K562 (cell line): Measurements from ENCODE around the gene SNRPD2. TPM values are rescaled to one million over a fixed set of nuclear protein-coding genes. Genes with fewer than 3 reads are reported as not detected.

Source experiments
- ATAC-seq: fragments of 200-7000 bp; cut with Tn5 transposase; 3 replicates; pipeline ENCODE4 v1.9.1; 2020; ENCODE audit warnings: moderate library complexity
- BruUV-seq: library from RNA; stranded (reverse); fragments of 400-500 nt; replicated peaks from 2 replicates; lab custom pipeline; 2021; lab: Mats Ljungman, UMichigan
- CTCF ChIA-PET: fragments of 300-600 bp; formaldehyde crosslinking; extraction: SDS; loops from one replicate; lab custom pipeline; 2021; ENCODE audit warnings: low intra/inter-chr PET ratio; lab: Yijun Ruan, JAX
- POLR2A ChIA-PET: fragments of 300-600, 350-650 bp; sonication (Branson Sonifier 250); formaldehyde crosslinking; extraction: SDS; loops from one replicate; lab custom pipeline; 2021; ENCODE audit warnings: antibody characterized with exemption, inconsistent platforms; lab: Yijun Ruan, JAX
- DNase-seq, 4 experiments: peaks; one replicate each; pipeline versions ENCODE4 v3.0.0 to v3.0.0-alpha.2; 2011 to 2018; ENCODE audit warnings: low spot score in 3 of 4, mixed read lengths in 3 of 4; ENCODE audit errors: extremely low read depth in 1 of 4
- FAIRE-seq: peaks from 2 replicates; lab custom pipeline; 2011; peaks lifted over from hg19 to GRCh38; lab: Jason Lieb, UNC
- H2AFZ ChIP-seq: 2 replicates; pipeline ENCODE4 v1.6.0; 2011; ENCODE audit warnings: low read depth, low read length, control low read depth, inconsistent platforms
- H3K27ac ChIP-seq: fragments of 200-600 bp; 3 replicates; pipeline ENCODE4 v1.8.0; 2011; ENCODE audit warnings: low read depth, mild to moderate bottlenecking, control low read depth, inconsistent platforms, low read length, moderate library complexity, mixed read lengths; ENCODE audit errors: extremely low read depth
- H3K27me3 ChIP-seq, 2 experiments: fragments of 300-600 bp in 1 of 2; 2 replicates in 1 of 2; 3 replicates in 1 of 2; pipeline versions ENCODE4 v1.6.0 to v1.8.0; 2011; ENCODE audit warnings: inconsistent platforms in 2 of 2, low read length in 2 of 2, mild to moderate bottlenecking in 1 of 2, mixed read lengths in 1 of 2, moderate library complexity in 1 of 2; ENCODE audit not compliant: control insufficient read depth in 2 of 2, insufficient read depth in 2 of 2
- H3K36me3 ChIP-seq: fragments of 300-600 bp; 3 replicates; pipeline ENCODE4 v1.8.0; 2011; ENCODE audit warnings: mild to moderate bottlenecking, low read length, inconsistent platforms; ENCODE audit not compliant: control insufficient read depth, insufficient read depth
- H3K4me1 ChIP-seq, 2 experiments: fragments of 200-600 bp in 1 of 2; replicated peaks in 1 of 2; 2 replicates in 1 of 2; 3 replicates in 1 of 2; pipeline versions ENCODE4 v1.5.1 to v1.8.0; 2011; ENCODE audit warnings: inconsistent platforms in 2 of 2, low read length in 2 of 2, mild to moderate bottlenecking in 1 of 2, mixed read lengths in 1 of 2, moderate library complexity in 1 of 2; ENCODE audit not compliant: control insufficient read depth in 2 of 2, insufficient read depth in 2 of 2
- H3K4me2 ChIP-seq: 2 replicates; pipeline ENCODE4 v1.6.1; 2011; ENCODE audit warnings: low read length, control low read depth, inconsistent platforms, mixed read lengths; ENCODE audit not compliant: insufficient read depth
- H3K4me3 ChIP-seq: fragments of 200-600 bp; sonication (generic), shearing (Covaris generic); 2 replicates; pipeline ENCODE4 v1.5.1; 2016; ENCODE audit warnings: control low read depth, inconsistent platforms
- H3K79me2 ChIP-seq: fragments of 200-600 bp; 3 replicates; pipeline ENCODE4 v1.8.0; 2011; ENCODE audit warnings: low read length, inconsistent platforms; ENCODE audit not compliant: control insufficient read depth, insufficient read depth
- H3K9ac ChIP-seq, 2 experiments: 2 replicates each; pipeline versions ENCODE4 v1.6.0 to v1.6.1; 2011; ENCODE audit warnings: low read depth in 2 of 2, low read length in 2 of 2, control low read depth in 1 of 2, inconsistent platforms in 1 of 2, mild to moderate bottlenecking in 1 of 2, mixed read lengths in 1 of 2; ENCODE audit not compliant: insufficient read depth in 1 of 2
- H3K9me1 ChIP-seq: one replicate; pipeline ENCODE4 v1.6.0; 2011; ENCODE audit warnings: inconsistent platforms, mild to moderate bottlenecking, low read length, moderate library complexity; ENCODE audit not compliant: control insufficient read depth, insufficient read depth
- H3K9me3 ChIP-seq: replicated peaks from 2 replicates; pipeline ENCODE4 v1.5.1; 2011; ENCODE audit warnings: low read depth, low read length, inconsistent platforms; ENCODE audit not compliant: control insufficient read depth, insufficient read depth
- H4K20me1 ChIP-seq: replicated peaks from 2 replicates; pipeline ENCODE4 v1.6.1; 2011; ENCODE audit warnings: low read length, inconsistent platforms, mixed read lengths; ENCODE audit not compliant: control insufficient read depth, insufficient read depth
- BCOR ChIP-seq: fragments of 450-650 bp; IDR thresholded peaks from 2 replicates; pipeline ENCODE4 v1.6.1; 2016
- EP400 ChIP-seq: fragments of 450-650 bp; IDR thresholded peaks from 2 replicates; pipeline ENCODE4 v1.6.1; 2017; ENCODE audit warnings: antibody characterized with exemption, mild to moderate bottlenecking, moderate library complexity
- ESRRA ChIP-seq: fragments of 450-650 bp; IDR thresholded peaks from 2 replicates; pipeline ENCODE4 v1.6.1; 2014; ENCODE audit warnings: low read depth, mild to moderate bottlenecking, moderate library complexity, borderline replicate concordance
- FOXA1 ChIP-seq: fragments of 450-650 bp; IDR thresholded peaks from 2 replicates; pipeline ENCODE4 v1.6.1; 2016; ENCODE audit warnings: mild to moderate bottlenecking, borderline replicate concordance
- FOXK2 ChIP-seq, 2 experiments: fragments of 450-650 bp; IDR thresholded peaks in 1 of 2; conservative IDR thresholded peaks in 1 of 2; 2 replicates each; pipeline ENCODE4 v1.6.1; 2016; ENCODE audit warnings: low read depth in 2 of 2, mild to moderate bottlenecking in 1 of 2
- FUS ChIP-seq: fragments of 200-400 bp; formaldehyde crosslinking; optimal IDR thresholded peaks from 2 replicates; pipeline ENCODE3; 2017; ENCODE audit warnings: low read depth, low read length
- GATAD2A ChIP-seq: fragments of 450-650 bp; IDR thresholded peaks from 2 replicates; pipeline ENCODE4 v1.6.1; 2017
- NCOR1 ChIP-seq: fragments of 450-650 bp; IDR thresholded peaks from 2 replicates; pipeline ENCODE4 v1.6.1; 2016; ENCODE audit warnings: mild to moderate bottlenecking, moderate library complexity
- RBM39 ChIP-seq: fragments of 200-400 bp; formaldehyde crosslinking; optimal IDR thresholded peaks from 2 replicates; pipeline ENCODE3; 2018; ENCODE audit warnings: low read depth, low read length
- RFX1 ChIP-seq: fragments of 450-650 bp; IDR thresholded peaks from 2 replicates; pipeline ENCODE4 v1.6.1; 2016; ENCODE audit warnings: mild to moderate bottlenecking, moderate library complexity
- SMARCA5 ChIP-seq: fragments of 450-650 bp; IDR thresholded peaks from 2 replicates; pipeline ENCODE4 v1.6.1; 2016
- SREBF2 ChIP-seq: sonication (generic); formaldehyde crosslinking; IDR thresholded peaks from 2 replicates; pipeline ENCODE4 v1.4.0; 2020; ENCODE audit warnings: mild to moderate bottlenecking, missing genetic modification reagents
- SRSF1 ChIP-seq: fragments of 200-400 bp; formaldehyde crosslinking; IDR thresholded peaks from 2 replicates; pipeline ENCODE4 v1.6.1; 2017; ENCODE audit warnings: mild to moderate bottlenecking, low read depth, low read length, moderate library complexity
- ZNF668 ChIP-seq: fragments of 250-450 bp; sonication (Bioruptor Pico); IDR thresholded peaks from 2 replicates; pipeline ENCODE4 v1.8.0; 2022; ENCODE audit warnings: mild to moderate bottlenecking, inconsistent platforms
- ZNF717 ChIP-seq: fragments of 250-450 bp; sonication (Bioruptor Pico); IDR thresholded peaks from 2 replicates; pipeline ENCODE4 v1.5.0; 2021
- WGBS: fragments of 100-300 bp; shearing (Covaris generic); methylation state at CpG from one replicate; pipeline ENCODE4 v1.1.6; 2016; ENCODE audit warnings: low coverage, mixed read lengths; ENCODE audit not compliant: insufficient coverage; ENCODE audit errors: missing lambda C conversion rate; 5-methylcytosine and 5-hydroxymethylcytosine counted together
- in situ Hi-C: fragments of 300-500 bp; cut with MboI; formaldehyde crosslinking; loops from 4 replicates; pipeline ENCODE4 v1.15.0; 2018; ENCODE audit warnings: inconsistent platforms, mixed read lengths
- intact Hi-C: fragments of 100-400 bp; cut with micrococcal nuclease; formaldehyde crosslinking; loops from 2 replicates; pipeline ENCODE4 v1.14.2; 2022
- polyA plus RNA-seq, 8 experiments: library from polyadenylated mRNA; depleted of rRNA in 4 of 8; stranded (reverse) in 5 of 8; unstranded in 3 of 8; fragments of >200 nt; fragmentation: Nextera tagmentation in 2 of 8; fragmentation: Illumina TruSeq in 1 of 8; extraction: Ambion mirVana in 2 of 8; extraction: Trizol in 1 of 8; gene quantifications; 2 replicates each; pipeline versions ENCODE4 v1.2.1 to v1.2.3, GENCODE V29; 2011 to 2014; ENCODE audit warnings: inconsistent platforms in 1 of 8, missing spikeins in 1 of 8
- total RNA-seq, 7 experiments: library from RNA; depleted of rRNA in 6 of 7; stranded (reverse); fragments of >200 nt in 6 of 7; fragmentation: Illumina TruSeq in 2 of 7; extraction: Trizol in 2 of 7; gene quantifications; 2 replicates each; pipeline versions ENCODE4 v1.2.1 to v1.2.3, GENCODE V29; 2011 to 2021; ENCODE audit warnings: low replicate concordance in 1 of 7
- TF ChIP-seq, protein P1 (sequence below): fragments of 250-450 bp; sonication (Bioruptor Pico); IDR thresholded peaks from 2 replicates; pipeline ENCODE4 v1.6.1; 2021; ENCODE audit warnings: mild to moderate bottlenecking
- TF ChIP-seq, protein P2 (sequence below): sonication (generic); formaldehyde crosslinking; IDR thresholded peaks from 2 replicates; pipeline ENCODE4 v1.8.0; 2022; ENCODE audit warnings: mild to moderate bottlenecking, missing genetic modification reagents, borderline replicate concordance
- TF ChIP-seq, protein P3 (sequence below): sonication (generic); formaldehyde crosslinking; IDR thresholded peaks from 2 replicates; pipeline ENCODE4 v1.8.0; 2023; ENCODE audit warnings: mild to moderate bottlenecking, missing genetic modification reagents
- TF ChIP-seq, protein P4 (sequence below), 2 experiments: fragments of 250-450 bp in 1 of 2; fragments of 450-650 bp in 1 of 2; sonication (Bioruptor Pico) in 1 of 2; IDR thresholded peaks; 2 replicates each; pipeline versions ENCODE4 v1.6.1 to v1.8.0; 2016 to 2021; ENCODE audit warnings: mild to moderate bottlenecking in 2 of 2, moderate library complexity in 2 of 2, missing compliant biosample characterization in 1 of 2, missing genetic modification characterization in 1 of 2

The SNRPD2 gene
- total and polyA plus RNA-seq, 9 of the 15 experiments (the other 6 are each of a cell fraction or from before 2014, with no cell fraction given), result 728 to 4,411 (median 1,029) TPM

DNA sequence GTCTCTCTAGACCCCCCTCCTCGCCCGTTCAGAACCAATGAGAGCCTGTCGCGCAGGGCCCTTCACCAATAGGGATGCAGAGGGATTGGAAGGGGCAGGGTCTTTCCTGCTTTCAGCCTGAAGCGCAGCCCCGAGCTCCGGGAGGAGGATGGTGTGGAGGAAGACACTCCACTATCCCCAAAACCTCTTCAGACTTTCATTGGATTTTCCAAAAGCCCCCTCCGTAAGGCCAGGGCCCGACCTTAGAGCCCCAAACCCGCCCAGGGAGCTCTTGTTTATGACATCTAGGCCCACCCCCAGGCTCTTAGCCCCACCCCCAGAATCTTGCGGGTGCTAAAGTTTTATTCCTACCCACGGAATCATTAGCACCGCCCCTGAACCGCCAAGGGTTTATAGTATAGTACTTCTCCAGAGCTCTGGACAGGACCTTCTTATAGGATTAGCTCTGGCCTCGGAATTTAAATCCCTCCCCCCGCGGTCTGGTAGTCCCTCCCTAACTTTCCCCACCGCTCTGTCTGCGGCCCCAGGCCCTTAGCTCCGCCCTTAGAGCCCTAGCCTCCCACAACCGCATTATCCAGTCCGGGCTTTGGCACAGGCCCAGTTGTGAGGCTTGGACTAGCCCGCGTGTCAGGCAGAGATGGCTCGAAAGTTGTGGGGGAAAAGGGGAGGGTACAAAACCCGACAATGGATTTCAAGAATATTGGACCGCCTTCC is 46.0 kb downstream of the SNRPD2 start:
- peaks cover 15 to 43% of the 10 kb centered on the region in 2 experiments; a peak in 4 of 5 replicates for H3K4me1 ChIP-seq
- ChIA-PET CTCF (no interaction called here), POLR2A (interaction anchor here (0.6 to 1.4 kb wide), 8 partner anchors 21 to 178 kb away, joined by 3 to 12 read pairs (median 4); partner anchors contain the start of genes FOSB, GIPR and SIX5)
- peak overlapping the region; percentile 53 to 73; a peak in 3 of 4 replicates for H3K9ac ChIP-seq
- in situ Hi-C loops (no loop called here), intact Hi-C loops (no loop called here)
- no peaks in the 10 kb centered on the region for H4K20me1 ChIP-seq
- H3K27me3 ChIP-seq, result no peaks in the 10 kb centered on the region
- peak overlapping the region; percentile 93 for H2AFZ ChIP-seq
- FAIRE-seq, result peak; percentile 96
- peak overlapping the region; percentile 79 for H3K4me2 ChIP-seq
- H3K27ac ChIP-seq, result peak overlapping the region; percentile 68
- no peaks in the 10 kb centered on the region for H3K79me2 ChIP-seq
- H3K4me3 ChIP-seq, result peak overlapping the region; percentile 41
- BruUV-seq, result no TSS peak
- DNase-seq, result peak; percentile 90 to 98 (median 95)
- no peaks in the 10 kb centered on the region for H3K36me3 ChIP-seq
- peak; percentile 81 for ATAC-seq
- under 1% methylated on average over 19 of the region's 27 CpGs for WGBS
- no peaks in the 10 kb centered on the region for H3K9me1 ChIP-seq
- no peaks in the 10 kb centered on the region for H3K9me3 ChIP-seq
- TF ChIP-seq SRSF1 (no peak), BCOR (peak; percentile 99), FOXA1 (no peak), EP400 (peak; percentile 88), RFX1 (no peak), ZNF668 (no peak), SREBF2 (CRISPR knock-in tag) (no peak), GATAD2A (no peak), ZNF717 (CRISPR knock-in tag) (no peak), ESRRA (peak; percentile 92; the same call in 1 of the 2 replicates), FOXK2 (conservative IDR thresholded peaks at IDR 0.05 in 1 of 2, IDR thresholded peaks at IDR 0.05 in 1 of 2; ENCODE audit: low read depth in 2 of 2) (peak; percentile 88 to 92), RBM39 (peak; percentile 39), NCOR1 (peak; percentile 45; the same call in 1 of the 2 replicates), SMARCA5 (peak; percentile 97), FUS (no peak)
- TF ChIP-seq, protein P1, sequence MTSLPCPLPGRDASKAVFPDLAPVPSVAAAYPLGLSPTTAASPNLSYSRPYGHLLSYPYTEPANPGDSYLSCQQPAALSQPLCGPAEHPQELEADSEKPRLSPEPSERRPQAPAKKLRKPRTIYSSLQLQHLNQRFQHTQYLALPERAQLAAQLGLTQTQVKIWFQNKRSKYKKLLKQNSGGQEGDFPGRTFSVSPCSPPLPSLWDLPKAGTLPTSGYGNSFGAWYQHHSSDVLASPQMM (CRISPR knock-in tag), result no peak
- TF ChIP-seq, protein P2, sequence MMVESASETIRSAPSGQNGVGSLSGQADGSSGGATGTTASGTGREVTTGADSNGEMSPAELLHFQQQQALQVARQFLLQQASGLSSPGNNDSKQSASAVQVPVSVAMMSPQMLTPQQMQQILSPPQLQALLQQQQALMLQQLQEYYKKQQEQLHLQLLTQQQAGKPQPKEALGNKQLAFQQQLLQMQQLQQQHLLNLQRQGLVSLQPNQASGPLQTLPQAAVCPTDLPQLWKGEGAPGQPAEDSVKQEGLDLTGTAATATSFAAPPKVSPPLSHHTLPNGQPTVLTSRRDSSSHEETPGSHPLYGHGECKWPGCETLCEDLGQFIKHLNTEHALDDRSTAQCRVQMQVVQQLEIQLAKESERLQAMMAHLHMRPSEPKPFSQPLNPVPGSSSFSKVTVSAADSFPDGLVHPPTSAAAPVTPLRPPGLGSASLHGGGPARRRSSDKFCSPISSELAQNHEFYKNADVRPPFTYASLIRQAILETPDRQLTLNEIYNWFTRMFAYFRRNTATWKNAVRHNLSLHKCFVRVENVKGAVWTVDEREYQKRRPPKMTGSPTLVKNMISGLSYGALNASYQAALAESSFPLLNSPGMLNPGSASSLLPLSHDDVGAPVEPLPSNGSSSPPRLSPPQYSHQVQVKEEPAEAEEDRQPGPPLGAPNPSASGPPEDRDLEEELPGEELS, result 0 out of 2 replicates have a peak, but pooled peaks have one; percentile 35
- TF ChIP-seq, protein P3, sequence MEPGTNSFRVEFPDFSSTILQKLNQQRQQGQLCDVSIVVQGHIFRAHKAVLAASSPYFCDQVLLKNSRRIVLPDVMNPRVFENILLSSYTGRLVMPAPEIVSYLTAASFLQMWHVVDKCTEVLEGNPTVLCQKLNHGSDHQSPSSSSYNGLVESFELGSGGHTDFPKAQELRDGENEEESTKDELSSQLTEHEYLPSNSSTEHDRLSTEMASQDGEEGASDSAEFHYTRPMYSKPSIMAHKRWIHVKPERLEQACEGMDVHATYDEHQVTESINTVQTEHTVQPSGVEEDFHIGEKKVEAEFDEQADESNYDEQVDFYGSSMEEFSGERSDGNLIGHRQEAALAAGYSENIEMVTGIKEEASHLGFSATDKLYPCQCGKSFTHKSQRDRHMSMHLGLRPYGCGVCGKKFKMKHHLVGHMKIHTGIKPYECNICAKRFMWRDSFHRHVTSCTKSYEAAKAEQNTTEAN (CRISPR knock-in tag), result no peak
- TF ChIP-seq, protein P4, sequence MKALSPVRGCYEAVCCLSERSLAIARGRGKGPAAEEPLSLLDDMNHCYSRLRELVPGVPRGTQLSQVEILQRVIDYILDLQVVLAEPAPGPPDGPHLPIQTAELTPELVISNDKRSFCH (CRISPR knock-in tag; IDR thresholded peaks at IDR 0.05), result no peak
- TF ChIP-seq, protein P4 (tag; IDR thresholded peaks at IDR 0.05), result 0 out of 2 replicates have a peak, but pooled peaks have one; percentile 48
